RWPE1 (cell line): Measurements from ENCODE around the gene GPC6.

Experiments used
- CTCF ChIA-PET: fragments of 350-600 bp; sonication (Branson Sonifier 250); formaldehyde crosslinking; extraction: SDS; loops from one replicate; lab custom pipeline; 2021; lab: Yijun Ruan, JAX
- POLR2A ChIA-PET: fragments of 400-600 bp; formaldehyde crosslinking; extraction: SDS; loops from one replicate; lab custom pipeline; 2020; ENCODE audit warnings: antibody characterized with exemption; ENCODE audit not compliant: low non-redundant PET; lab: Yijun Ruan, JAX
- DNase-seq: peaks from one replicate; pipeline ENCODE4 v3.0.0; 2012; ENCODE audit warnings: low spot score
- H3K27ac ChIP-seq: fragments of 450-650 bp; 2 replicates; pipeline ENCODE4 v1.5.1; 2017
- TF ChIP-seq, protein P1 (sequence below): fragments of 450-650 bp; conservative IDR thresholded peaks from 2 replicates; pipeline ENCODE4 v1.5.1; 2017; ENCODE audit warnings: low read depth, mild to moderate bottlenecking

The GPC6 gene

DNA sequence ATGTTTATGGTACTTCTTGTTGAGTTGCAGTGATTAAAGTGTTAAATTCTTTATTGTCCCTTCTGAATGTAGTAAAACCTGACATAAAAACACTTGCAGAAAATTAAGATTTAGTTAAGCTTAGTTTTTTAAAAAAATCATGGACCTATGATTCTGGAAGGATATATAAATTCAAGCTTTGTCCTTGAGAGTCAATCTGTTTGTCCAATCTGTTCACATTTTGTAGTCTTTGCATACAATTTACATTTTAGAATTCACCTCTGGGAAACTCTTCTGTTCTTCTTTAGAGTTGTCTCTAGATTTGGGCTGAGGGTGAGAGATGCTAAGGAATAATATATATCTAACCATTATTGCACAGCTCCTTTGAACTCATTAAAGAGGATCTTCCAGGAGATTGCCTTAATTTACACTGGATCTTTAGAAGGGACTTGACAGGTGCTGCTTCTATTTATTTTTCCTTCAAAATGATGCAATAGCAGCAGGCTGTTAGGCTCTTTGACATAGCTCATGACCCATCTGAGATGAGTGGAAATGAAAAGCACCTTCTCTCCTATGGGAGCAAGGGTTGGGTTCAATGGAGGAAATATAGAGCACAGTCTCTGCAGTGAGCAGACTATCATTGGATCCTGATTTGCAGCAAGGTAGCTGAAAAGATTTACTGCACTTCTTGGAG, 433.9 kb downstream of the GPC6 start:
- no peak for DNase-seq
- ChIA-PET CTCF (interaction anchor here (0.6 kb wide), 1 partner anchor 324 kb away, joined by 4 read pairs; no protein-coding TSS in a partner anchor), POLR2A (no interaction called here)
- no peak overlapping the region for H3K27ac ChIP-seq
- TF ChIP-seq, protein P1, sequence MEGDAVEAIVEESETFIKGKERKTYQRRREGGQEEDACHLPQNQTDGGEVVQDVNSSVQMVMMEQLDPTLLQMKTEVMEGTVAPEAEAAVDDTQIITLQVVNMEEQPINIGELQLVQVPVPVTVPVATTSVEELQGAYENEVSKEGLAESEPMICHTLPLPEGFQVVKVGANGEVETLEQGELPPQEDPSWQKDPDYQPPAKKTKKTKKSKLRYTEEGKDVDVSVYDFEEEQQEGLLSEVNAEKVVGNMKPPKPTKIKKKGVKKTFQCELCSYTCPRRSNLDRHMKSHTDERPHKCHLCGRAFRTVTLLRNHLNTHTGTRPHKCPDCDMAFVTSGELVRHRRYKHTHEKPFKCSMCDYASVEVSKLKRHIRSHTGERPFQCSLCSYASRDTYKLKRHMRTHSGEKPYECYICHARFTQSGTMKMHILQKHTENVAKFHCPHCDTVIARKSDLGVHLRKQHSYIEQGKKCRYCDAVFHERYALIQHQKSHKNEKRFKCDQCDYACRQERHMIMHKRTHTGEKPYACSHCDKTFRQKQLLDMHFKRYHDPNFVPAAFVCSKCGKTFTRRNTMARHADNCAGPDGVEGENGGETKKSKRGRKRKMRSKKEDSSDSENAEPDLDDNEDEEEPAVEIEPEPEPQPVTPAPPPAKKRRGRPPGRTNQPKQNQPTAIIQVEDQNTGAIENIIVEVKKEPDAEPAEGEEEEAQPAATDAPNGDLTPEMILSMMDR, result no peak

DNA sequence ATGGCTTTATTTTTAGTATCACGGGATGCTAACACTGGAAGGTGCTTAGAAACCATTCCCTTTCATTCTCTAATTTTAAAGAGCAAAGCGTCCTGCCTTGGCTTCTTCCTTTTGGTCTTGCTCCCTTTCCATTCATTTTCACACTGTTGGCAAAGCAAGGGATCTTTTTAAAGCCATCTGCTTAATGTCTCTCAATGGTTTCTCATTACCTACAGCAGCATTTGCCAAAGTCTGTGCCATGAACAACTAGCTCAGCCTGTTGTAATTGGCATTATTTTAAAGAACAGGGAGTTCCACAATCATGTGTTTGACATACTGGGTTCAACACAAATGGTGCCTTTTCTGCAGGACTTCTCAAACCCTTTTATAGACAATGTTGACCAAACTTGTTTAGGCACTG, 444.3 kb downstream of the GPC6 start:
- H3K27ac ChIP-seq, result no peak overlapping the region
- CTCF ChIA-PET, result no interaction called here
- DNase-seq, result no peak
- POLR2A ChIA-PET, result no interaction called here
- TF ChIP-seq, protein P1, result no peak

DNA sequence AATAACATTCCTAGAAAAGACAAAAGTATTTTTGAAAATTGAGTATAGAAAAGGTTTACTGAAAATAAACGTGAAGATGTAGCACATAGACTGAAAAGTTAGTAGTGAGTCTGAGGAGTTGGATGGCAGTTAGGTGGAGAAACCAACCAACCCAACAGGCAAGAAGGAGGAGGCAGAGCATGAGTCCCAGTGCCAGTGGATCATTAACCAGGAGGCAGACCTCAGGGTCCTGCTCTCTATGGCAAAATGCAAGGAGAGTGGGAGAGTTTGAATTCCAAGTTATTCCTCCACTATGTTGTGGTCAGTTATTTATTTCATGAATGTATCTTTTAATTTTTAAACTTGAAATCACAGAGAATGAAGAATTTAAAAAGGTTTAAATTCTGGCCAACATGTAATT, 446.4 kb downstream of the GPC6 start:
- ChIA-PET POLR2A (no interaction called here), CTCF (no interaction called here)
- no peak for DNase-seq
- no peak overlapping the region for H3K27ac ChIP-seq
- TF ChIP-seq, protein P1, result no peak

DNA sequence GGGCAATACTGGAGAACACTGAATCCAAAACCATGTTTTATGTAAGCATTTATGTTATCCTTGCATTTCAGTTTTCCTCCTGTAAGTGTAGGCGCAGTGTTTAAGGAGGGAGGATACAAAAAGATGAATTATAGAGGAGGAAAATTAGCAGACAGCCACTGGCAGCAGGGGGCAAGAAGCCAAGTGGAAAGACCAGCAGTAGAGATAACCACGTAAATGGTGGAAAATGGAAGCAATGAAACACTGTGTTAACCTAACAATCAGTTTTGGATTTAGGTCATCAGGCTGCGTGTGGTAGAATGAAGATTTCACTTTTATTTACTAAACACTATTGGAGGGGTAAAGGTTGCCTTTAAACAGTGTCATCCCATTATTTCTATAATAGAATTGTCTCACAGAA, 447.3 kb downstream of the GPC6 start:
- TF ChIP-seq, protein P1, result no peak
- CTCF ChIA-PET, result no interaction called here
- POLR2A ChIA-PET, result no interaction called here
- no peak for DNase-seq
- H3K27ac ChIP-seq, result no peak overlapping the region

DNA sequence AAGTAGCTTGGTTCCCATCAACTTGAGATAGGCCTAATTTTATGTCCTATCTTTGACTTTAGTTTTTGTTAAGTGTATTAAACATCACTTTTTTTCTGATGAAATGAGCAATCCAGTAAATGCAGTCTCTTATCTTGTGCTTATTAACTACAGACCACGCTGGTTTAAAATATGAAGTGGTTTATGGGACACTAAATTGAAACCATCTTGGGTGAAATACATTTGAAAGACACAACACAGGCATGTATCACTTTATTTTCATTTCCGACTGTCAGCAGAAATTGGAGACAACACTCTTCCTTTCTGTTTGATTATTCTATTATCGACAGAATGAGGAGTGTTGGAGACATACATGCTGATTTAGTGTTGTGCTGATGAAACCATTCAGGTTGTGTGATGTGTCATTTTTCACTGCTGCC, 447.7 kb downstream of the GPC6 start:
- CTCF ChIA-PET, result no interaction called here
- no peak overlapping the region for H3K27ac ChIP-seq
- TF ChIP-seq, protein P1, result no peak
- POLR2A ChIA-PET, result no interaction called here
- no peak for DNase-seq

DNA sequence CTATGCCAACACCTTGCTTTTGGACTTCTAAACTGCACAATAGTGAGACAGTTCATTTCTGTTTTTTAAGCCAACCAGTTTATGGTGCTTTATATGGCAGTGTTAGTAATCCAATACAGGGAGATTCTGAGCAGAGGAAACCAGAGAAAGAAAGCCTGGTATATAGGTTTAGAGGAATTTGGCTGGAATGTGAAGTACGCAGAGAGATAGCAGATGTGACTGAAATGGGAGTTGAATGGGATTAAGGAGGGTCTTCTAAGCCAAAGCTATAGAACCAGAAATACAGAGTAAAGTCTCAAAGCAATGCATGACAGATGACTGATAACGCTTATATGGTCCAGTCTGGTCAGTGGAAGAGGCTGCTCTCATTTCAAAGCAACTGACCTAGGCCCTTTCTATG, 453.7 kb downstream of the GPC6 start:
- TF ChIP-seq, protein P1, result no peak
- POLR2A ChIA-PET, result no interaction called here

More for the DNA sequence above, 453.7 kb downstream of the GPC6 start:
- CTCF ChIA-PET, result interaction anchor here (0.6 kb wide), 1 partner anchor 33 kb away, joined by 4 read pairs; no protein-coding TSS in a partner anchor
- DNase-seq, result no peak
- H3K27ac ChIP-seq, result no peak overlapping the region
